Measurements from ENCODE around the gene SPATA4. TPM values are rescaled to one million over a fixed set of nuclear protein-coding genes. Genes with fewer than 3 reads are reported as not detected.

Gene SPATA4
- polyA plus RNA-seq, 3 donors, result not detected

DNA sequence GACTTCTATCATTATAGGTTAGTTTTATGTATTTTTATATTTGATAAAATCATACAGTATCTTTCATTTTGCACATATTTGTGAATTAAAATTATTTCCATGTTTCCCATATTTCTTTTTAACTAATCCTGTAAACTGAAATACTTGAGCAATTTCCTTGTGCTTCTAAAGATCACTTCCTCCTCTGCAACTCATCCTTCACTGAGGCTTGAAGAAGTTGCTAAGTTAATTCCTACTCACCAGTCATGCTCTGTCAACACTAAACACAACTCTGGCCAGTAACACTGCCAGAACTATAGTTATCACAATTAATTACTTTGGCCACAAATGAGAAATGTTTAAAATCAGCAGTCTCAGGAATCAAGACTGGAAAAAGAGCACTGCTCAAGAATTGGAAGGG, 6.7 kb downstream of the SPATA4 start:
- Mint-ChIP-seq H3K27me3 (ENCODE audit: low read depth in 3 of 3) (peaks cover 0 to 1% (median 0%) of the 10 kb centered on the region in 3 donors), H3K36me3 (no peaks in the 10 kb centered on the region), H3K4me3 (no peak overlapping the region), H3K4me1 (peaks cover 19% of the 10 kb centered on the region), H3K9me3 (no peaks in the 10 kb centered on the region), H3K27ac (peak overlapping the region in 3 of 7 donors; percentile 9 to 71 (median 10))
- H3K36me3 ChIP-seq (replicated peaks in 1 of 2; ENCODE audit: control insufficient read depth in 1 of 2, insufficient read depth in 2 of 2, low read length in 2 of 2), result no peaks in the 10 kb centered on the region
- H3K9me3 ChIP-seq (replicated peaks in 1 of 2; ENCODE audit: control insufficient read depth in 1 of 2, insufficient read depth in 1 of 2, low read length in 2 of 2), result no peaks in the 10 kb centered on the region
- intact Hi-C loops (cut with micrococcal nuclease), result no loop called here
- no peaks in the 10 kb centered on the region for H3K79me2 ChIP-seq (ENCODE audit: insufficient read depth, low read length)
- no peak overlapping the region for H3K4me2 ChIP-seq (replicated peaks; ENCODE audit: extremely low read depth, low read length, poor library complexity, severe bottlenecking)
- H3K27me3 ChIP-seq (ENCODE audit: control insufficient read depth in 2 of 2, insufficient read depth in 2 of 2, low read length in 2 of 2), result no peaks in the 10 kb centered on the region
- no peak overlapping the region for H3K9ac ChIP-seq (ENCODE audit: insufficient read depth, low read length, poor library complexity, severe bottlenecking)
- H4K20me1 ChIP-seq (ENCODE audit: insufficient read depth, low read length), result no peaks in the 10 kb centered on the region
- peak overlapping the region in 1 of 2 donors; percentile 8 for H3K27ac ChIP-seq (ENCODE audit: low read depth in 1 of 2, low read length in 2 of 2)
- H2AFZ ChIP-seq (ENCODE audit: insufficient read depth, low read depth, low read length, poor library complexity, severe bottlenecking), result no peak overlapping the region
- peaks cover 9 to 18% of the 10 kb centered on the region in 2 donors for H3K4me1 ChIP-seq (ENCODE audit: control insufficient read depth in 1 of 2, insufficient read depth in 2 of 2, low read length in 2 of 2)
- H3K4me3 ChIP-seq (replicated peaks in 1 of 3; ENCODE audit: low read depth in 2 of 3, low read length in 3 of 3), result no peak overlapping the region
- DNase-seq, result peak; percentile 21 to 30 (median 23)
- TF ChIP-seq, protein P1, sequence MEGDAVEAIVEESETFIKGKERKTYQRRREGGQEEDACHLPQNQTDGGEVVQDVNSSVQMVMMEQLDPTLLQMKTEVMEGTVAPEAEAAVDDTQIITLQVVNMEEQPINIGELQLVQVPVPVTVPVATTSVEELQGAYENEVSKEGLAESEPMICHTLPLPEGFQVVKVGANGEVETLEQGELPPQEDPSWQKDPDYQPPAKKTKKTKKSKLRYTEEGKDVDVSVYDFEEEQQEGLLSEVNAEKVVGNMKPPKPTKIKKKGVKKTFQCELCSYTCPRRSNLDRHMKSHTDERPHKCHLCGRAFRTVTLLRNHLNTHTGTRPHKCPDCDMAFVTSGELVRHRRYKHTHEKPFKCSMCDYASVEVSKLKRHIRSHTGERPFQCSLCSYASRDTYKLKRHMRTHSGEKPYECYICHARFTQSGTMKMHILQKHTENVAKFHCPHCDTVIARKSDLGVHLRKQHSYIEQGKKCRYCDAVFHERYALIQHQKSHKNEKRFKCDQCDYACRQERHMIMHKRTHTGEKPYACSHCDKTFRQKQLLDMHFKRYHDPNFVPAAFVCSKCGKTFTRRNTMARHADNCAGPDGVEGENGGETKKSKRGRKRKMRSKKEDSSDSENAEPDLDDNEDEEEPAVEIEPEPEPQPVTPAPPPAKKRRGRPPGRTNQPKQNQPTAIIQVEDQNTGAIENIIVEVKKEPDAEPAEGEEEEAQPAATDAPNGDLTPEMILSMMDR (IDR thresholded peaks at IDR 0.05), result no peak

DNA sequence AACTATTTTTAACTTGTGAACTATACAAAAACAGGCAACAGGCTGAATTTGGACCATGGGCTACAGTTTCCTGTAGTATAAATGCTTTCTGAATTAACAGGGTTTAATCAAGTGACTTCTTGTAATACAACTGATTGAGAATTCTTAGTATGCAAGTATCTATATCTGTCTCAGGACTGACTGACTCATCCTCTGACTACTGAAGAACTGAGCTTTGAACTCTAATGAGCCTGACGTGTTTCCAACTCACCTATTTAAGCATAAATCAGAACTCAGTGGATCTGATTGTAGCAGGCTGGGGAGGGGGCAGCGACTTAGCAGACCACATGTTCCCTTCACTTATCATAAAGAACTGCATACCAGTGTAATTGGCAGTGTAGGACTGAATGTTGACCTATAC, 7.8 kb downstream of the SPATA4 start:
- no peaks in the 10 kb centered on the region for H3K27me3 ChIP-seq (ENCODE audit: control insufficient read depth in 2 of 2, insufficient read depth in 2 of 2, low read length in 2 of 2)
- H3K4me1 ChIP-seq (ENCODE audit: control insufficient read depth in 1 of 2, insufficient read depth in 2 of 2, low read length in 2 of 2), result peaks cover 13 to 18% of the 10 kb centered on the region in 2 donors
- no peaks in the 10 kb centered on the region for H3K9me3 ChIP-seq (replicated peaks in 1 of 2; ENCODE audit: control insufficient read depth in 1 of 2, insufficient read depth in 1 of 2, low read length in 2 of 2)
- H3K9ac ChIP-seq (ENCODE audit: insufficient read depth, low read length, poor library complexity, severe bottlenecking), result no peak overlapping the region
- no peaks in the 10 kb centered on the region for H3K9me3 Mint-ChIP-seq
- no peak overlapping the region for H3K4me2 ChIP-seq (replicated peaks; ENCODE audit: extremely low read depth, low read length, poor library complexity, severe bottlenecking)
- no peaks in the 10 kb centered on the region for H4K20me1 ChIP-seq (ENCODE audit: insufficient read depth, low read length)
- no peak for DNase-seq
- intact Hi-C loops (cut with micrococcal nuclease), result no loop called here
- H3K27ac Mint-ChIP-seq, result no peak overlapping the region
- H3K36me3 ChIP-seq (replicated peaks in 1 of 2; ENCODE audit: control insufficient read depth in 1 of 2, insufficient read depth in 2 of 2, low read length in 2 of 2), result no peaks in the 10 kb centered on the region
- no peak overlapping the region for H3K4me3 ChIP-seq (replicated peaks in 1 of 3; ENCODE audit: low read depth in 2 of 3, low read length in 3 of 3)
- H3K4me3 Mint-ChIP-seq, result no peak overlapping the region
- H3K36me3 Mint-ChIP-seq, result no peaks in the 10 kb centered on the region
- H3K27ac ChIP-seq (ENCODE audit: low read depth in 1 of 2, low read length in 2 of 2), result no peak overlapping the region
- TF ChIP-seq, protein P1 (IDR thresholded peaks at IDR 0.05), result no peak
- H3K4me1 Mint-ChIP-seq, result peaks cover 25% of the 10 kb centered on the region
- peaks cover 0 to 1% (median 0%) of the 10 kb centered on the region in 3 donors for H3K27me3 Mint-ChIP-seq (ENCODE audit: low read depth in 3 of 3)
- H2AFZ ChIP-seq (ENCODE audit: insufficient read depth, low read depth, low read length, poor library complexity, severe bottlenecking), result no peak overlapping the region
- H3K79me2 ChIP-seq (ENCODE audit: insufficient read depth, low read length), result no peaks in the 10 kb centered on the region
- WGBS (ENCODE audit: insufficient coverage), result no CpG with 5 or more reads among the region's 2 CpGs
